Head of caudate nucleus (tissue), 42 donors: ENCODE results near the gene MAGEB18.

Experiments used
- DNase-seq, 42 donors: peaks; one replicate each; pipeline versions ENCODE4 v3.0.0 to v3.0.0-alpha.2; 2020 to 2021; ENCODE audit warnings: mixed read lengths in 7 of 42
- intact Hi-C: fragments of 100-400 bp; cut with DNase I; formaldehyde crosslinking; loops from one replicate; pipeline ENCODE4 v1.15.0; 2022

Gene MAGEB18

GRCh38 chrX:26138274-26138673 is at the start of gene MAGEB18:
Gene MAGEB18, plus strand, starts transcription at chrX:26138343. Its CDS starts 643 bp downstream, at chrX:26138986.
- no peak for DNase-seq
- intact Hi-C loops = no loop called here

- no peak for DNase-seq
- intact Hi-C loops = no loop called here
Observed at GRCh38 chrX:26100421-26100920, 37.7 kb upstream of the MAGEB18 start.

- intact Hi-C loops = no loop called here
- DNase-seq = no peak
Observed at GRCh38 chrX:26109142-26109541, 29.0 kb upstream of the MAGEB18 start.

GRCh38 chrX:26146024-26146423 is 7.9 kb downstream of the MAGEB18 start:
- DNase-seq = no peak
- intact Hi-C loops = no loop called here

- no peak for DNase-seq
- intact Hi-C loops = no loop called here
Observed at GRCh38 chrX:26160301-26160700, 22.2 kb downstream of the MAGEB18 start, which contains the start of gene MAGEB6B. Gene MAGEB6B, plus strand, starts transcription at chrX:26160601. Its CDS starts 0 bp downstream, at chrX:26160601.
